PFSK-1 (cell line): ENCODE measurements around the gene BCL11B.

ENCODE experiments used
- FOXP2 ChIP-seq: optimal IDR thresholded peaks from 2 replicates; pipeline ENCODE3; 2011; ENCODE audit warnings: borderline replicate concordance, control low read depth, inconsistent platforms; ENCODE audit not compliant: insufficient read depth; ENCODE audit errors: extremely low read length, extremely low read depth
- POLR2AphosphoS5 ChIP-seq: IDR thresholded peaks from 2 replicates; pipeline ENCODE4 v1.6.1; 2012; ENCODE audit warnings: low read depth, mild to moderate bottlenecking, control low read depth, low read length, moderate library complexity
- SIN3A ChIP-seq: IDR thresholded peaks from 2 replicates; pipeline ENCODE4 v1.6.1; 2012; ENCODE audit warnings: mild to moderate bottlenecking, low read length, moderate library complexity, borderline replicate concordance; ENCODE audit not compliant: insufficient read depth
- TAF1 ChIP-seq: IDR thresholded peaks from 2 replicates; pipeline ENCODE4 v1.6.1; 2012; ENCODE audit warnings: low read length, control low read depth, borderline replicate concordance; ENCODE audit not compliant: insufficient read depth
- TF ChIP-seq, protein P1 (sequence below), 2 experiments: IDR thresholded peaks; 2 replicates each; pipeline versions ENCODE4 v1.6.1 to v1.8.0; 2011 to 2012; ENCODE audit warnings: low read depth in 2 of 2, low read length in 2 of 2, control low read depth in 1 of 2, inconsistent platforms in 1 of 2, mild to moderate bottlenecking in 1 of 2, moderate library complexity in 1 of 2; ENCODE audit not compliant: insufficient read depth in 1 of 2

BCL11B gene

DNA sequence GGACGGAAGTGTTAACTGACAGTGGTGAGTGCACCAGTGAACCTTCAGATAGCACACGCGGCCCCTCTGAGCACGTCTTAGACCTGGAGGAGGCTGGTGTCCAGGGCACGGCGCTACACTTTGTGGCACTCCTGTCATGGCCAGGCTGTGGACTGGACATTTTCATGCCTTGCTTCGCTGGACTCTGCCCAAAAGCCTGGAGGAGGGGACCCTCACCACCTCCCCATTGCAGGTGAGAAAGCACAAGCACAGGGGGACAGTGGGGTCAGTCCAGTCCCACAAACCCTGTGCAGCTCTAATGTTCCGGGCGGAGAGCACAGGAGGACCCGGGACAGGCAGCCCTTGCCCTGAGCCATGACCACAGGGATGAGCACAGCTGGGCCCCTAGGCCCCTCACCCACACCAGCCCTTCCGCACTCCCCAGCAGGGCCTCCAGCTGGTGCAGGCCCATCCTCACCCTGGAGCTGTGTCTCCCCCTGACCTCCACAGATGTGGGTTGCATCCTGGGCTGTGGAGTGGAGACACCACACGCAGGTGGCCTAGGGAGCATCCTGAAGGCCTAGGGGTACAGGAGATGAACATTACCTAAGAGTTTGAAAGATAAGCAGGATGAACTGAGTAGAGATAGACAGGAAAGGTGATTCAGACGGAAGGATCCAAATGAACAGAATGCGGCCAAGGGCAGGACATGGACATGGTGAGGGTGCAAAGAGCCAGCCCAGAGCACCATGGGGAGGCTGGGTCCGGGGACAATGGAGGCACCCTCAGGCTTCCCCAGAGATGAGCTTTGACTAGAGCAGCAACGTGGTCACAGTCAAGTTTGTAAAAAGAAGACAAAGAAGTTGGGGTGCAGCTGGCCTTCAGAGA is 132.8 kb downstream of the BCL11B start:
- TF ChIP-seq SIN3A (no peak), TAF1 (no peak), POLR2AphosphoS5 (no peak), FOXP2 (no peak)
- TF ChIP-seq, protein P1, sequence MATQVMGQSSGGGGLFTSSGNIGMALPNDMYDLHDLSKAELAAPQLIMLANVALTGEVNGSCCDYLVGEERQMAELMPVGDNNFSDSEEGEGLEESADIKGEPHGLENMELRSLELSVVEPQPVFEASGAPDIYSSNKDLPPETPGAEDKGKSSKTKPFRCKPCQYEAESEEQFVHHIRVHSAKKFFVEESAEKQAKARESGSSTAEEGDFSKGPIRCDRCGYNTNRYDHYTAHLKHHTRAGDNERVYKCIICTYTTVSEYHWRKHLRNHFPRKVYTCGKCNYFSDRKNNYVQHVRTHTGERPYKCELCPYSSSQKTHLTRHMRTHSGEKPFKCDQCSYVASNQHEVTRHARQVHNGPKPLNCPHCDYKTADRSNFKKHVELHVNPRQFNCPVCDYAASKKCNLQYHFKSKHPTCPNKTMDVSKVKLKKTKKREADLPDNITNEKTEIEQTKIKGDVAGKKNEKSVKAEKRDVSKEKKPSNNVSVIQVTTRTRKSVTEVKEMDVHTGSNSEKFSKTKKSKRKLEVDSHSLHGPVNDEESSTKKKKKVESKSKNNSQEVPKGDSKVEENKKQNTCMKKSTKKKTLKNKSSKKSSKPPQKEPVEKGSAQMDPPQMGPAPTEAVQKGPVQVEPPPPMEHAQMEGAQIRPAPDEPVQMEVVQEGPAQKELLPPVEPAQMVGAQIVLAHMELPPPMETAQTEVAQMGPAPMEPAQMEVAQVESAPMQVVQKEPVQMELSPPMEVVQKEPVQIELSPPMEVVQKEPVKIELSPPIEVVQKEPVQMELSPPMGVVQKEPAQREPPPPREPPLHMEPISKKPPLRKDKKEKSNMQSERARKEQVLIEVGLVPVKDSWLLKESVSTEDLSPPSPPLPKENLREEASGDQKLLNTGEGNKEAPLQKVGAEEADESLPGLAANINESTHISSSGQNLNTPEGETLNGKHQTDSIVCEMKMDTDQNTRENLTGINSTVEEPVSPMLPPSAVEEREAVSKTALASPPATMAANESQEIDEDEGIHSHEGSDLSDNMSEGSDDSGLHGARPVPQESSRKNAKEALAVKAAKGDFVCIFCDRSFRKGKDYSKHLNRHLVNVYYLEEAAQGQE (IDR thresholded peaks at IDR 0.05; ENCODE audit: insufficient read depth in 1 of 2, low read depth in 2 of 2, low read length in 2 of 2) = no peak

DNA sequence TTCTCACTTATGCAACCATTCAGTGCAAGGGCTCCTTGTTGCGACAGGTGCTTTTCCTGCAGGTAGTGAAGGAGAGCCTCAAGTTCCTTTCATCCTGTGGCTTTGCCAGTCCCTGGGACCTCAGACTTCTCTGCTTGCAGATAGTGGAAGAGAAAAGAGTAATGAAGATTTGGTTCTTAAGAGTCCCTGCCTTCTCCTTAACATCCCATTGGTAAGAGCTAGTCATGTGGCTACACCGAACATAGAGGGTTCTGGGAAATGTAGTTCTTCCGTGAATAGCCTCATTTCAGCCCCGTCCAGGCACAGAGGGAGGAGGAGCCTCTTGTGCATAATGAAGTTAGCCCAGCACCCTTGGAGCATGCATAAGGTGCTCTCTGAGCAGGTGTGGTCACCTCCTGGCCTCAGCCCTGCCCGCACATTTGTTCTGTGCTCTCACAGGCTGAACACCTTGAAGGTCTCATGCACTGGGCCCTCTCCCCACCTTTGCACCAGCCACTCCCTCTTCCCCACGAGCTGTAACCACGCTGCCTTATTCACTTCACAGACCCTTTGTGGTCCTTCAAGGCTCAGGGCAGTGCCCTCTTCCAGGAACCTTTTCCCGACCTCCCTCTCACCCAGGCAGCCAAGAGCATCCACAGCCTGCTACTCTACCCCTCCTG is 134.0 kb downstream of the BCL11B start:
- TF ChIP-seq SIN3A (no peak), TAF1 (no peak), POLR2AphosphoS5 (no peak), FOXP2 (no peak)
- TF ChIP-seq, protein P1 (IDR thresholded peaks at IDR 0.05; ENCODE audit: insufficient read depth in 1 of 2, low read depth in 2 of 2, low read length in 2 of 2) = no peak

DNA sequence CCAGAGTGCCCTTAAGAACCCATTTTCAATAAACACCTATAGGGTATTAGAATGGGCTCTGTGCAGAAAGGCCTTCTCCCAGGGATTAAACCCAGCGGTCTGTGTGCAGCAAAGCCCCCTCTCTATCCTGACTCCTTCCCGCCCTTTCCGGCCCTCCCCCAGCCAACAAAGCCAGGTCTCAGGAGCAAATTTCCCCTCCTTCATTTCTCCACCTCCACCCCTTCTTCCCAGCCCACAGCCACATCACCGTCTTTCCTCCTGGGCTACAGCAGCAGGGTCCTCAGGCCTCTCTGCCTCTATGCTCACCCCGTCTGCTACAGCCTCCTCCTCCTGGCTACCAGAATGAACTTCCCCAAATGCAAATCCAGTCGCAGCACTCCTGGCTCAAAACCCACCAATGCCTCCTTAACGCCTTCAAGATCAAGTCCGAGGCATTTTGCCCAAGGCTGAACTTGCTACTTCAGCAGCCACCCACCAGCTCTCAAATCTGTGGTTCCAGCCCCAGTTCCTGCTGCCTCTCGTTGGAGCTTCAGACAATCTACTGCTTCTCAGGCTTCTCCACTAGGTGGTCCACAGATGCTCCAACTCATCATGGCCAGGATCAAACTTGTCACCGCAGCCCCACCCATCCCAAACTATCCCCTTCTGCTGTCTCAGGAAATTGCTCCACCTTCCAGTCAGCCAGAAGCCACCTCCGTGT is 134.8 kb downstream of the BCL11B start:
- no peak for TF ChIP-seq POLR2AphosphoS5

DNA sequence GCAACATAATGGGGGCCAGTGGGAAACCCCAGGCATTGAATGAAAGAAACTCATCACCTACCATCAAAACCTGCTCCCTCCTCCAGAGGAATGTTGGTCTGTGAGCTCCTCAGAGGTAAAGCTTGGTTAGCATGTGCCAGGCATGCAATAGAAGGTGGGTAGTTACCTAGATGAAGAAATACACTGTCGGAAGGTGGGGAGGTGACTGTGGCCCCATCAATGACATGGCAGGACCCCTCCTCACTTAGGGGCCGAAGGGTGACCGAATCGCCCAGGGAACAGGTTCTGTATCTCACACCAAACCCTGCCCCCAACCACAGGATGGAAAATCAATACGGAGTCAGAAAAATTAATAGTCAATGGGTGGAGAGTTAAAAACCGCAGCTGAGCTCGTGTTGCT is 135.6 kb downstream of the BCL11B start:
- no peak for TF ChIP-seq TAF1
- TF ChIP-seq, protein P1 (IDR thresholded peaks at IDR 0.05; ENCODE audit: insufficient read depth in 1 of 2, low read depth in 2 of 2, low read length in 2 of 2) = no peak
- TF ChIP-seq FOXP2 = no peak
- TF ChIP-seq POLR2AphosphoS5 = no peak
- no peak for TF ChIP-seq SIN3A

DNA sequence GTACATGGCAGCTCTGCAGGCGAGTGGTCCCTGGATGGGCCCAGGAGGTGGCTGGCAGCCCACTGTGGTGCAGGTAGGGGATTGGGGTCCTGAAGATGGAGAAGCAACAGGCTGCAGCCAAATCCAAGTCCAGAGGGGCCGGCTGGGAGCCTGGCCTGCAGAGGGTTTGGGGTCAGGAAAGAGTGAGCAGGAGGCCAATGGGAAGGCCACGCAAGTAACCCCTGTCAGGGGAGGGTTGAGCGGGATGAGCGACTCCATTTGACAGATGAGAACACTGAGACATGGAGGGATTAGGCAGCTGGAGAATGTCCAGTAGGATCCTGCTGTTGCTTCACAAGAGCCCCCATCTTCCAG is 136.0 kb downstream of the BCL11B start:
- no peak for TF ChIP-seq SIN3A
- TF ChIP-seq POLR2AphosphoS5 = no peak
- TF ChIP-seq, protein P1 (IDR thresholded peaks at IDR 0.05; ENCODE audit: insufficient read depth in 1 of 2, low read depth in 2 of 2, low read length in 2 of 2) = no peak
- no peak for TF ChIP-seq TAF1
- no peak for TF ChIP-seq FOXP2
